GM12891 (cell line): Measurements from ENCODE around the gene GHR.
"Not testable (repeated sequence)": the region's sequence is repeated elsewhere in the genome, so short reads cannot be mapped to it uniquely, and the experiment has no call there.

Experiments
- DNase-seq: peaks from one replicate; pipeline ENCODE4 v3.0.0; 2011; ENCODE audit warnings: low spot score; ENCODE audit not compliant: insufficient read length
- FAIRE-seq: peaks from 2 replicates; lab custom pipeline; 2011; peaks lifted over from hg19 to GRCh38; lab: Jason Lieb, UNC
- PAX5 ChIP-seq: IDR thresholded peaks from 2 replicates; pipeline ENCODE4 v1.6.1; 2011; ENCODE audit warnings: low read length, moderate library complexity, mild to moderate bottlenecking; ENCODE audit not compliant: insufficient read depth, severe bottlenecking
- POLR2A ChIP-seq: IDR thresholded peaks from 2 replicates; pipeline ENCODE4 v1.6.1; 2011; ENCODE audit warnings: low read depth, low read length, control low read depth
- POLR2AphosphoS5 ChIP-seq: IDR thresholded peaks from 2 replicates; pipeline ENCODE4 v1.6.1; 2011; ENCODE audit warnings: low read depth, low read length, control low read depth
- POU2F2 ChIP-seq: IDR thresholded peaks from 2 replicates; pipeline ENCODE4 v1.6.1; 2011; ENCODE audit warnings: low read depth, mild to moderate bottlenecking, control low read depth, low read length, moderate library complexity
- SPI1 ChIP-seq: IDR thresholded peaks from 2 replicates; pipeline ENCODE4 v1.6.1; 2011; ENCODE audit warnings: low read depth, low read length, control low read depth
- TAF1 ChIP-seq: IDR thresholded peaks from 2 replicates; pipeline ENCODE4 v1.6.1; 2011; ENCODE audit warnings: low read depth, low read length, control low read depth

GHR gene

GRCh38 chr5:42672925-42673324 lies 249.7 kb downstream of the GHR start:
- FAIRE-seq (no peak), DNase-seq (no peak)
- TF ChIP-seq POLR2A (no peak), POLR2AphosphoS5 (no peak), PAX5 (no peak), POU2F2 (no peak), SPI1 (no peak), TAF1 (no peak)

DNA sequence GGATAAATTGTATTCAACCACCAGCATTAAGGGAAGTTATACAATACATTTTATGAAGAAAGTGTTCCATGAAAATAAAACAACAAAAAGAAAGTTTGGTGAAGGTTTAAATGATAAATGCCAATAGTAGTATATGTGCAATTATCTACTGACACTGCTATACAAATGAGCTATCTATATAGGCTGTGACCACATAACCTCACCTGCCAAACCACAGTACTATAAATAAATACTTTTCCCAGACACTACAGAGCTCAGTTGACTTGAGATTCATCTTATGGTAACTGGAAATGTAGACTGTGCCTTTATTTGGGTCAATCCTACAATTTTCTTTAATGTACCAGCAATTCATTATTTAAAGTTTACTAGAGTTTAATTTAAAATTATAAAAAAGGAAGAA lies 252.4 kb downstream of the GHR start:
- FAIRE-seq (no peak), DNase-seq (no peak)
- no peak for TF ChIP-seq POU2F2
- no peak for TF ChIP-seq SPI1
- no peak for TF ChIP-seq TAF1
- no peak for TF ChIP-seq POLR2A
- no peak for TF ChIP-seq POLR2AphosphoS5
- no peak for TF ChIP-seq PAX5

GRCh38 chr5:42676362-42676761 lies 253.1 kb downstream of the GHR start:
- DNase-seq (no peak), FAIRE-seq (no peak)
- TF ChIP-seq TAF1: no peak
- TF ChIP-seq SPI1: no peak
- TF ChIP-seq POLR2A: no peak
- no peak for TF ChIP-seq POLR2AphosphoS5
- TF ChIP-seq PAX5: no peak
- TF ChIP-seq POU2F2: no peak

- TF ChIP-seq POLR2A: no peak
- TF ChIP-seq PAX5: no peak
- no peak for TF ChIP-seq SPI1
- TF ChIP-seq TAF1: no peak
- TF ChIP-seq POLR2AphosphoS5: no peak
- no peak for TF ChIP-seq POU2F2
- no peak for DNase-seq
- FAIRE-seq: no peak
Observed at GRCh38 chr5:42677156-42677842, 254.1 kb downstream of the GHR start.

DNA sequence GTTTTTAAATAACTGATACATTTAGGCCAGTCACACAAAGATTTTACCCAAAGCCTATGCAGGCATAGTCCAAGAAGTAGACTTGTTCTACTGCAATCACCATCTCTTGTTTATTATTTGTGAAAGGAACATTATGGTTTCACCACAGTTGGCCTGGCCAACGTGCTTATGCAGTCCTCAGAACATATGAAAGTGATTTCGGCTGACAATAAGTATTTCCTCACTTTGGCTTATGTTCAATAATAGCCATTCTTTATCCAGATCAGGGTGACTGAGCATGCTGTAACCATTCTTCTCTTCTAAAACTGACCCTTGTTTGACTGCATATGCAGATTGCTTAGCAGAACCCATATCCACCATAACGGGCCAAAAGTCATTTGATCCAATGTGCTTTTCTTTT lies 256.8 kb downstream of the GHR start:
- no peak for DNase-seq
- TF ChIP-seq SPI1 (no peak), POLR2A (no peak), POU2F2 (no peak), POLR2AphosphoS5 (no peak), TAF1 (no peak), PAX5 (no peak)
- no peak for FAIRE-seq

DNA sequence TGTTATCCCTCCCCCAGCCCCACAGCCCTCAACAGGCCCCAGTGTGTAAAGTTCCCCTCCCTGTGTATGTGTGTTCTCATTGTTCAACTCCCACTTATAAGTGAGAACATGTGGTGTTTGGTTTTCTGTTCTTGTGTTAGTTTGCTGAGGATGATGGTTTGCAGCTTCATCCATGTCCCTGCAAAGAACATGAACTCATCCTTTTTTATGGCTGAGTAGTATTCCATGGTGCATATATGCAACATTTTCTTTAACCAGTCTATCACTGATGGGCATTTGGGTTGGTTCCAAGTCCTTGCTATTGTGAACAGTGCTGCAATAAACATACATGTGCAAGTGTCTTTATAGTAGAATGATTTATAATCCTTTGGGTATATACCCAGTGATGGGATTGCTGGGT lies 261.8 kb downstream of the GHR start:
- not testable (repeated sequence) for DNase-seq, FAIRE-seq

GRCh38 chr5:42689391-42689790 lies 266.2 kb downstream of the GHR start:
- TF ChIP-seq SPI1 (no peak), PAX5 (no peak), TAF1 (no peak), POU2F2 (no peak), POLR2A (no peak), POLR2AphosphoS5 (no peak)
- FAIRE-seq: no peak
- DNase-seq: no peak

DNA sequence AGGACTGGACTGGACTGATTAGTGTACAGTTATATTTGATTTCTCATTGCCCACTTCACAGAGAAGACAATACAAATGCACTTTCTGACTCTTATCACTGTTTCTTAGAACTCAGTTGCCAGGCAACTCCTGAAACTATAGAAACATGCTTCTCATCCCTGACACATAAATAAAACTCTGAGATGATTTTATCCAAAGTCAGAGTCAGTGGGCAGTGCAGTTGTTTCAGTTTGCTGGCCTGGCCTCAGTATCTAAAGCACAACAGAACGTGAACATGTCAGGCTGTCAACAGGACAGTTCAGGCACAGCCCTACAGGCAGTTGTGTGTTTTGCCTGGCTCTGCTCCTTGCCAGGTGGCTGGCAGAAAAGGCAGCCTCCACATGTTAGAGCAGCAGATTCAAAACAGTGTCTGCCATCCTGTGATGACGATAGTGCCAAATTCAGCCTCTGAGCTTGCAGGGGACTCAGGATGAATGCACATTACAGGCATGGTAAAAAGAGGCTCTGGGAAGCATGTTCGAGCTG lies 268.2 kb downstream of the GHR start:
- TF ChIP-seq POU2F2 (no peak), SPI1 (no peak)
- no peak for FAIRE-seq
- DNase-seq: no peak

DNA sequence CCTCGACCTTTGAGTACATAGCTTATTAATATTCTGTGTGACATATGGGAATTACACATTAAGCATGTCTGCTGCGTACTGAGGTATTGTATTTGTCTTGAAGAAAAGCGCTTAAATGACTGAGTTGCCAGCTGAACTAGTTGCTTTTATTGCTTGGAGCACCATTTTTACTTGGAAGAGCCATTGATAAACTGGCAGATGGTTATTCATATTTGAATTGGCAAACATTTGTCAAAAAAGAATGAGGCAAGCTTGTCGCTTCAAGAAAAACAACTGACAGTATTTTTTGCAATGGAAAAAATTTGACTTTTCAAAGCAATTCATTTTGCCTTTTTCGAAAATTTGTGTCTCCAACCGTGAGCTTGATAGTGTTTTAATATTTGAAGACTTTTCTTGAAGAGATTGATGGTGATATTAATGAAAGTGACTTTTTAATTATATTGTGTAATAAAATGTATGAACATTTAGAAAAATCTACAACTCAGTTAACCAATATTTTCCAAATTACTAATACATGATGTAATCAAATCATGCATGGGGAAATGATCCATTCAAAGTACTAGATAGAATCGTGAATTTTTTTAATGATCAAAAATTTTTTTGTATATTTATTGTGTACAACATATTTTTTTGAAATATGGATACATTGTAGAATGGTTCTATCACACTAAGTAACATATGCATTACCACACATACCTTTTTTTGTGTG lies 278.3 kb downstream of the GHR start:
- TF ChIP-seq PAX5: no peak
- no peak for TF ChIP-seq POLR2AphosphoS5
- TF ChIP-seq POU2F2: no peak
- TF ChIP-seq POLR2A: no peak
- TF ChIP-seq TAF1: no peak
- no peak for TF ChIP-seq SPI1
- FAIRE-seq (no peak), DNase-seq (no peak)

DNA sequence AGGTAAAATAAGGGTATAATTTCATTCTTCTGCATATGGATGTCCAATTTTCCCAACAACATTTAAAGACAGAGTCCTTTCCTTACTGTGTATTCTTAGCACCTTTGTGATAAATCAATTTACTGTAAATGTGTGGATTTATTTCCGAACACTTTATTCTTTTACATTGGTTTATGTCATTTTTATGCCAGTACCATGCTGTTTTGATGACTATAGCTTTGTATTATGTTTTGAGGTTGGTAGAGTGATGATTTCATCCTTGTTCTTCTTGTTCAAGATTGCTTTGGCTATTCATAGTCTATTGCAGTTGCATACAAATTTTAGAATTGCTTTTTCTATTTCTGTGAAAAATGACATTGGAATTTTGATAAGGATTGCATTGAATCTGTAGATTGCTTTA lies 280.0 kb downstream of the GHR start:
- FAIRE-seq (no peak), DNase-seq (no peak)
- TF ChIP-seq SPI1 (no peak), TAF1 (no peak), PAX5 (no peak), POU2F2 (no peak), POLR2A (no peak), POLR2AphosphoS5 (no peak)

DNA sequence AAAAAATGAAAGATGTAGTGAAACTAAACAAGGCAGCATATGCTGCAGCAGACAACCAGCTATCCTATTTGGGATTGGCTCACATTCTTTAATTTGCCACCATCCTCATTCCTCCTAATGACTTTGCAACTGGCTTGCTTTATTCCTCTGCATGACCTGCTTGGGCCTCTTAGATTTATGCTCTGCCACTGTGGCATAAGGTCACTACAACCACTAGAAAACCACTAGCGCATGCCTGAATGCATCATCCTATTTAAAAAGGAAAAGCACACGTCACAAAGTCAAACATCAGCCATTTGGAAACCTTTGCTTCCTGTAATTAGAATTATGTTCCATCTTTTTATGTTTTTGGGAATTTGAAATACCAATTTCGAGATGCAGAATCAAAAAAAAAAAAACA lies 292.5 kb downstream of the GHR start:
- TF ChIP-seq POU2F2 (no peak), POLR2A (no peak), SPI1 (no peak), PAX5 (no peak), POLR2AphosphoS5 (no peak), TAF1 (no peak)
- DNase-seq: no peak
- no peak for FAIRE-seq
